Panc1 (cell line): Measurements from ENCODE around the gene FOXP2. TPM values are rescaled to one million over a fixed set of nuclear protein-coding genes. Genes with fewer than 3 reads are reported as not detected.

Experiments used
- ATAC-seq: fragments of 200-7000 bp; cut with Tn5 transposase; 2 replicates; pipeline ENCODE4 v1.9.1; 2020; ENCODE audit warnings: mild to moderate bottlenecking, moderate library complexity
- BruUV-seq: library from RNA; stranded (reverse); fragments of 400-500 nt; replicated peaks from 2 replicates; lab custom pipeline; 2021; lab: Mats Ljungman, UMichigan
- CTCF ChIA-PET: fragments of 300-600 bp; sonication (Branson Sonifier 250); formaldehyde crosslinking; loops from one replicate; lab custom pipeline; 2022; ENCODE audit warnings: antibody characterized with exemption; lab: Charles Lee
- POLR2A ChIA-PET: fragments of 300-600 bp; sonication (Branson Sonifier 250); formaldehyde crosslinking; loops from one replicate; lab custom pipeline; 2022; ENCODE audit warnings: antibody characterized with exemption; lab: Charles Lee
- DNase-seq: peaks from one replicate; pipeline ENCODE4 v3.0.0-alpha.2; 2010; ENCODE audit warnings: low read depth, low spot score
- H3K27ac ChIP-seq: 2 replicates; pipeline ENCODE4 v1.5.1; 2011; ENCODE audit warnings: mild to moderate bottlenecking, low read length, inconsistent platforms
- H3K27me3 ChIP-seq: fragments of 200-500 bp; sonication (Bioruptor generic); 2 replicates; pipeline ENCODE4 v1.6.0; 2014; ENCODE audit warnings: low read length, inconsistent platforms; ENCODE audit not compliant: control insufficient read depth, insufficient read depth
- H3K36me3 ChIP-seq: fragments of 200-500 bp; sonication (Bioruptor generic); 2 replicates; pipeline ENCODE4 v1.5.1; 2014; ENCODE audit warnings: inconsistent platforms, mild to moderate bottlenecking, low read length, moderate library complexity; ENCODE audit not compliant: control insufficient read depth, insufficient read depth
- H3K4me1 ChIP-seq: 2 replicates; pipeline ENCODE4 v1.5.1; 2011; ENCODE audit warnings: inconsistent platforms, mild to moderate bottlenecking, low read length, moderate library complexity; ENCODE audit not compliant: control insufficient read depth, insufficient read depth
- H3K4me3 ChIP-seq, 2 experiments: 2 replicates each; pipeline ENCODE4 v1.5.1; 2011 to 2012; ENCODE audit warnings: low read depth in 2 of 2, low read length in 2 of 2, mild to moderate bottlenecking in 2 of 2, inconsistent platforms in 1 of 2, moderate library complexity in 1 of 2
- H3K9me3 ChIP-seq: fragments of 200-500 bp; sonication (Bioruptor generic); 2 replicates; pipeline ENCODE4 v1.5.1; 2014; ENCODE audit warnings: low read depth, mild to moderate bottlenecking, inconsistent platforms, low read length, moderate library complexity; ENCODE audit not compliant: control insufficient read depth, insufficient read depth
- CTCF ChIP-seq: fragments of 450-650 bp; IDR thresholded peaks from 2 replicates; pipeline ENCODE4 v1.5.1; 2017; ENCODE audit warnings: mild to moderate bottlenecking
- POLR2AphosphoS5 ChIP-seq: IDR thresholded peaks from 2 replicates; pipeline ENCODE4 v1.6.1; 2012; ENCODE audit warnings: mild to moderate bottlenecking, low read depth, low read length, moderate library complexity
- REST ChIP-seq, 2 experiments: IDR thresholded peaks; 2 replicates each; pipeline ENCODE4 v1.6.1; 2011 to 2012; ENCODE audit warnings: low read depth in 2 of 2, control low read depth in 1 of 2, low read length in 1 of 2, mild to moderate bottlenecking in 1 of 2, moderate library complexity in 1 of 2; ENCODE audit not compliant: insufficient read depth in 1 of 2
- SIN3A ChIP-seq: IDR thresholded peaks from 2 replicates; pipeline ENCODE4 v1.6.1; 2012; ENCODE audit warnings: low read depth, mild to moderate bottlenecking, low read length, moderate library complexity, borderline replicate concordance; ENCODE audit not compliant: insufficient read depth
- TCF7L2 ChIP-seq: IDR thresholded peaks from 2 replicates; pipeline ENCODE4 v1.6.1; 2011; ENCODE audit warnings: mild to moderate bottlenecking, low read depth, low read length, inconsistent platforms
- in situ Hi-C: cut with HindIII; loops from 2 replicates; pipeline ENCODE4 v1.10.0; 2016; ENCODE audit warnings: low sequenced_read_pairs, low pct_unique_long_range_greater_than_20kb
- intact Hi-C: fragments of 100-400 bp; cut with micrococcal nuclease; formaldehyde crosslinking; loops from one replicate; pipeline ENCODE4 v1.10.0; 2022; ENCODE audit not compliant: unreplicated experiment
- total RNA-seq: library from RNA; stranded (reverse); gene quantifications from one replicate; pipeline ENCODE4 v1.2.1, GENCODE V29; 2021; ENCODE audit not compliant: unreplicated experiment

Gene FOXP2
- total RNA-seq, 1 experiment from 2014 or later = 0.54 TPM

- Histone ChIP-seq H3K4me1 (no peaks in the 10 kb centered on the region; the same call in 1 of the 2 replicates), H3K27me3 (no peaks in the 10 kb centered on the region; the same call in 1 of the 2 replicates), H3K4me3 (no peak overlapping the region), H3K27ac (no peak overlapping the region), H3K36me3 (no peaks in the 10 kb centered on the region), H3K9me3 (no peaks in the 10 kb centered on the region)
- intact Hi-C loops = loop anchor here (5.0 to 10.0 kb wide), 2 partner anchors 327 to 385 kb away; no protein-coding TSS in a partner anchor
- in situ Hi-C loops = no loop called here
- TF ChIP-seq POLR2AphosphoS5 (no peak), TCF7L2 (no peak), REST (IDR thresholded peaks at IDR 0.05; ENCODE audit: insufficient read depth in 1 of 2, low read depth in 2 of 2, low read length in 1 of 2) (no peak), CTCF (no peak), SIN3A (no peak)
- DNase-seq = no peak
- no peak for ATAC-seq
- CTCF ChIA-PET = no interaction called here
- POLR2A ChIA-PET = no interaction called here
- BruUV-seq = no TSS peak
These were observed 4.9 kb upstream of the FOXP2 start for GRCh38 chr7:114409750-114410149.

- Histone ChIP-seq H3K27ac (no peak overlapping the region), H3K9me3 (no peaks in the 10 kb centered on the region), H3K36me3 (no peaks in the 10 kb centered on the region), H3K4me3 (no peak overlapping the region), H3K27me3 (no peaks in the 10 kb centered on the region; the same call in 1 of the 2 replicates), H3K4me1 (peaks cover 6% of the 10 kb centered on the region)
- TF ChIP-seq REST (IDR thresholded peaks at IDR 0.05; ENCODE audit: insufficient read depth in 1 of 2, low read depth in 2 of 2, low read length in 1 of 2) = no peak
- TF ChIP-seq CTCF = no peak
- TF ChIP-seq SIN3A = no peak
- no peak for TF ChIP-seq TCF7L2
- no peak for TF ChIP-seq POLR2AphosphoS5
- no peak for DNase-seq
- intact Hi-C loops (loop anchor here (10.0 kb wide), 1 partner anchor 388 kb away; no protein-coding TSS in a partner anchor), in situ Hi-C loops (no loop called here)
- no TSS peak for BruUV-seq
- POLR2A ChIA-PET = no interaction called here
- CTCF ChIA-PET = no interaction called here
- ATAC-seq = no peak
These were observed 2.1 kb upstream of the FOXP2 start for GRCh38 chr7:114412548-114412947.
